NCI-H146 treated with DMSO at 0.1 percent for 48 hours (cell line): ENCODE measurements around the gene CSK.

ENCODE experiments used
- DNase-seq: peaks from one replicate; lab custom pipeline; 2025; ENCODE audit not compliant: unreplicated experiment; lab: John Stamatoyannopoulos, UW

The CSK gene

DNA sequence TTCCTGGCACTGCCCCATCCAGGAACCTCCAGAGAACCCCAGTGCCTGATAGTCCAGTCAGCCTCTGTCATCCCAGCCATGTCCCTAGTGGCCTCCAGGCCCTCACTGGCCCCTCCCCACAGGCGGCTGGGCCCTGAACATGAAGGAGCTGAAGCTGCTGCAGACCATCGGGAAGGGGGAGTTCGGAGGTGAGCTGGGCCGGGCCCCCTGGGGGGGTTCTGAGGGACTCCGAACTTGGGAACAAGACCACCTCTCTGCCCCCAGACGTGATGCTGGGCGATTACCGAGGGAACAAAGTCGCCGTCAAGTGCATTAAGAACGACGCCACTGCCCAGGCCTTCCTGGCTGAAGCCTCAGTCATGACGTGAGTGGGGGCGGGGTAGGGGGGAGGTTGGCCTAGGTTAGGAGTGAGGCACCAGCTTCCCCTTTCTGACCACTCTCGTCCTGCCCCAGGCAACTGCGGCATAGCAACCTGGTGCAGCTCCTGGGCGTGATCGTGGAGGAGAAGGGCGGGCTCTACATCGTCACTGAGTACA lies 18.7 kb downstream of the CSK start:
- DNase-seq, result no peak

DNA sequence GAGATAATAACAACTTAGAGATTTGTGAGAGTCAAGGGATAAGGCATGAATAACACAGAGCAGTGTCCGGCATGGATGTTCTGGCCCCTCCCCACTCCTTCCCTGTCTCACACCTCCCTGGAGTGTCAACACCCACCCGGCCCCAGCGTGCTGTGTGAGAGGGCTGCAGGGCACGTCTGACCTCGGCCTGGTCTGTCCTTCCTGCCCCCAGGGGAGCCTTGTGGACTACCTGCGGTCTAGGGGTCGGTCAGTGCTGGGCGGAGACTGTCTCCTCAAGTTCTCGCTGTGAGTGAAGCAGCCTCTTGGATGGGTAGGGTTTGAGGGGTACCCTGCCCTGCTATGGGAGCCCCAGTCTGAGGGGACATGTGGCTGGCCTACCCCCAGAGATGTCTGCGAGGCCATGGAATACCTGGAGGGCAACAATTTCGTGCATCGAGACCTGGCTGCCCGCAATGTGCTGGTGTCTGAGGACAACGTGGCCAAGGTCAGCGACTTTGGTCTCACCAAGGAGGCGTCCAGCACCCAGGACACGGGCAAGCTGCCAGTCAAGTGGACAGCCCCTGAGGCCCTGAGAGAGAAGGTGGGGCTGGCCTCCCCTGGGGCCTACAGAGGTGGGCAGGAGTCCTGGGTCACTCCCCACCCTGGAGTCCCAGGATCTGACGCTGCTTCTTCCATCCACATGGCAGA lies 19.6 kb downstream of the CSK start:
- no peak for DNase-seq

DNA sequence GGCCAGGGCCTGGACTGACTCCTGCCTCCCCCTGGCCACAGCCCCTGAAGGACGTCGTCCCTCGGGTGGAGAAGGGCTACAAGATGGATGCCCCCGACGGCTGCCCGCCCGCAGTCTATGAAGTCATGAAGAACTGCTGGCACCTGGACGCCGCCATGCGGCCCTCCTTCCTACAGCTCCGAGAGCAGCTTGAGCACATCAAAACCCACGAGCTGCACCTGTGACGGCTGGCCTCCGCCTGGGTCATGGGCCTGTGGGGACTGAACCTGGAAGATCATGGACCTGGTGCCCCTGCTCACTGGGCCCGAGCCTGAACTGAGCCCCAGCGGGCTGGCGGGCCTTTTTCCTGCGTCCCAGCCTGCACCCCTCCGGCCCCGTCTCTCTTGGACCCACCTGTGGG lies 20.4 kb downstream of the CSK start:
- no peak for DNase-seq

DNA sequence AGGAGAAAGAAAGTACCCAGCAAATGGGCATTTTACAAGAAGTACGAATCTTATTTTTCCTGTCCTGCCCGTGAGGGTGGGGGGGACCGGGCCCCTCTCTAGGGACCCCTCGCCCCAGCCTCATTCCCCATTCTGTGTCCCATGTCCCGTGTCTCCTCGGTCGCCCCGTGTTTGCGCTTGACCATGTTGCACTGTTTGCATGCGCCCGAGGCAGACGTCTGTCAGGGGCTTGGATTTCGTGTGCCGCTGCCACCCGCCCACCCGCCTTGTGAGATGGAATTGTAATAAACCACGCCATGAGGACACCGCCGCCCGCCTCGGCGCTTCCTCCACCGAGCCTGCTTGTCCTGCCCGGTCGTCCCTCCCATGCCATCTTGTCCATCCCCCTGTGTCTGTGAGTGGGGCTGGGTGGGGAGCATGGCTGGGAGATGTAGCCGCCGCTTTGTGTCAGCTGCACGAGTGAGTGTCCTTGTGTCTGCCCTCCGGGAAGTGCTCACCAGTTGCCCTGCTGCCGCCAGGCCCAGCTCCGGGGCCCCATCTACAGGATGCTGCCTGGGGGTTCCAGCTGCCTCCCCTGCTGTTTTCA lies 21.1 kb downstream of the CSK start:
- no peak for DNase-seq

DNA sequence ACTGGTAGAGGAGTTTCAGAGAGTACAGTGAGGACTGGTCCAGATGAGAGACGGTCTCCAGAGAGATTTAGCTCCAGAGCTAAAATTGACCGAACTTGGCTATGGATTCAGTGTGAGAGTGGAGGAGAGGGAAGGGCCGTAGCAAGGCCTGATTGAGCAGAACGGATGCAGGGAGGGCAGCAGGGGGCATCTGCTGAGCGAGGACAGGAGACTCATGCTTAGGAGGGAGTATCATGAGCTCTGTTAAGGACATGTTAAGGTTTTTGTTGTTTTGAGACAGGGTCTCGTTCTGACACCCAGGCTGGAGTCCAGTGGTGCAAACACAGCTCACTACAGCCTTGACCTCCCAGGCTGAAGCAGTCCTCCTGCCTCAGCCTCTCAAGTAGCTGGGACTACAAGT lies 23.1 kb downstream of the CSK start:
- DNase-seq, result no peak

DNA sequence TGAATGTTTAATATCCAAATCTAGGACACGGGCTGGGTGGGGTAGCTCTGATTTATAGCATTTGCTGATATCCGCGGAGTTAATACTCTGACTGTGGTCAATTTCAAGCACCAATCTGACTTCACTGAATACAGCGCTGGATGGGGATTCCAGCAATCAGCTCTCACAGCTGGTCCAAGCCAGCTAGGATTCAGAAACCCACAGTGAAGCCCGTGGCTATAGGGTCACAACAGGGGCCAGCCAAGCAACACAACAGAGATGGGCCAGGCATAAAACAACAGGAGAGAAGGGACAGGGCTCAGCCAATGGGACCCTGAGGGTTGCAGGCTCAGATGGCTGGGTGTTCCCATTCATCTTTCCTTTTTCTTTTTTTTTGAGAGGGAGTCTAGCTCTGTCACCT lies 25.4 kb downstream of the CSK start:
- no peak for DNase-seq

DNA sequence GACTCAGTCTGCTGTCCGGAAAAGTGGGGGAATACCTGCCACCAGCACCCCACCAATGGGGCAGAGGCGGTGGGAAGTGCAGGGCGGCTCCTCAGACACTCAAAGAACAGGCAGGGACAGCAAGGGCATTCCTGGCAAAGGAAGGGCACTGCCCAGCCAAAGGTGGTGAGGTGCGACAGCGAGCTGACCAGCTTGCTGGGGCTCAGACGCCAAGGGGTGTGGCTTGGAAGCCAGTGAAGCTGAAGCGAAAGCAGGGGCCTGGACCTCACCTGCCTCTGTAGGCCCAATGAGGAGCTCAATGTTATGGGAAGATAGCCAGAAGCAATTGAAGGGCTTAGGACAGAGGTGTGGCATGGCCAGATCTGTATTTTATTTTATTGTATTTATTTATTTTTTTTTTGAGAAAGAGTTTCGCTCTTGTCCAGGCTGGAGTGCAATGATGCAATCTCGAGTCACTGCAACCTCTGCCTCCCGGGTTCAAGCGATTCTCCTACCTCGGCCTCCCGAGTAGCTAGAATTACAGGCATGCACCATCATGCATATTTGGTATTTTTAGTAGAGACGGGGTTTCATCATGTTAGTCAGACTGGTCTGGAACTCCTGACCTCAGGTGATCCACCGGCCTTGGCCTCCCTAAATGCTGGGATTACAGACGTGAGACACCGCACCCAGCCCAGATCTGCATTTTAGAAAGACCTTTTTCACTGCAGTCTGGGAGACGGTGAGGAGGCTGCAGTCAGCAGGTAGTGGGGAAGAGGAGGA lies 26.4 kb downstream of the CSK start:
- DNase-seq, result no peak

DNA sequence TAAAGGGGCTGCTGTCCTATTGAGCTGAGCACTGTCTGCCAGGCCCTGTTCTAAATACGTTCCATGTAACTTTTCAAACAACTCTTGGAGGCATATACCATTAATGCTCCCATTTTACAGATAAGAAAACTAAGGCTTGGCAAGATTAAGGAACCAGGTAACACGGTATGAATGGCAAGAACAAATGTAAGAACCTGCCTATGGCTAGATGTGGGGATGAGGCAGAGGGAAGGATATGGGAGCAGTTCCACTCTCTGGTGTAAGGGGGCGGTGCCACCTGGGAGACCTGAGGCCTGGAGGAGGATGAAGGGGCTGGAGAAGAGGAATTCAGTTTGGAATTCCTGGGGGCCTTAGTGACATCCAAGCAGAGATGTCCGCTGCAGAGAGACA lies 27.0 kb downstream of the CSK start:
- no peak for DNase-seq

DNA sequence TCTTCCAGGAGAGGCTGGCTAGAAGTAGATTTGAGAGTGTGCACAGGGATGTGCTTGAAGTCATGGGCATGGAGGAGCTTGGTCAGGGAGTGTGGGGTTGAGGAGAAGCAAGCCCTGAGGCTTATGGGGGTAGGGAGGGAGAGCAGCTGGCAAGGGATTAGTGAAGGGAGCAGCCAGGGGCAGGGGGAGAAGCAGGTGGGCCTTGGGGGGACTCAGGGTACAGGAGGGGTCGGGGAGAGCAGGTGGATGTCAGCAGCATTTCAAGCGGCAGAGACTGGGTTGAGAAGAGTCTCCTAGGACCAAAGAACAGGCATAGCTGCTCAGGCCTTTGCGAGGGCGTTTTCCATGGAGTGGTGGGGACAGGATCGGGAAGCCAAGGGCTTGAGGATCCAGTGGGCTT lies 27.4 kb downstream of the CSK start:
- DNase-seq, result no peak

DNA sequence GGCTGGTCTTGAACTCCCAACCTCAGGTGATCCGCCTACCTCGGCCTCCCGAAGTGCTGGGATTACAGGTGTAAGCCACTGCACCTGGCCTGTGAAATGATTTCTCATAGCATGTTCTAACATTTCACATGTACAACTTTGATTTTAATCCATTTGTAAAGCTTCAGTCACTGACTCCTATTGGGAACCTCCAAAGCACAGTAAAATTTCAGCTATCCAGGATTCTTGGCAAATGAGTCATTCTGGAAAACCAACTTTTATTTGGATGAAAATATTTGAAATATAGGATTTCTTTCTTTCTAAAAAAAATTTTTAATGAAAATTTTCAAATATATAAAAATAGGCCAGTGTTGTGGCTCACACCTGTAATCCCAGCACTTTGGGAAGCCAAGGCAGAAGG lies 28.1 kb downstream of the CSK start:
- DNase-seq, result no peak

DNA sequence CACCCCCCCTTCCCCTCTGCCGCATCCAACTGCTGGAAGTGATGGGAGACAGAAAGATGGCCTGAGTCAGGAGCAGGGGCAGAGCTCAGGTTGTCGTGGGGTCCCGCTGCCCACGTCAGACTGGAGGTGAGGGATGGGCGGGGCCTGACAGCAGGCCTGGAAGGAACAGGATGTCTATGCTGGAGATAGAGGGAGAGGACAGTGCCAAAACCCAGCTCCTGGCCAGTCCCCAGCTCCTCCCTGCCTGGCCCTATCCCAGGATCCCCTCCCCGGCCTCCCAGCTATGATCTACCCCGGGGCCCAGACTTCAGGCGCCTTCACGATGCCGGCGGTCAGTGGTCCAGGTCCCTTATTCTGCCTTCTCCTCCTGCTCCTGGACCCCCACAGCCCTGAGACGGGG lies 30.7 kb downstream of the CSK start, which contains the start of gene LMAN1L:
Gene LMAN1L (plus strand): TSS at position 303 of the 400 bp plus-strand sequence. CDS start 20 bp downstream, at position 323.
- DNase-seq, result no peak

DNA sequence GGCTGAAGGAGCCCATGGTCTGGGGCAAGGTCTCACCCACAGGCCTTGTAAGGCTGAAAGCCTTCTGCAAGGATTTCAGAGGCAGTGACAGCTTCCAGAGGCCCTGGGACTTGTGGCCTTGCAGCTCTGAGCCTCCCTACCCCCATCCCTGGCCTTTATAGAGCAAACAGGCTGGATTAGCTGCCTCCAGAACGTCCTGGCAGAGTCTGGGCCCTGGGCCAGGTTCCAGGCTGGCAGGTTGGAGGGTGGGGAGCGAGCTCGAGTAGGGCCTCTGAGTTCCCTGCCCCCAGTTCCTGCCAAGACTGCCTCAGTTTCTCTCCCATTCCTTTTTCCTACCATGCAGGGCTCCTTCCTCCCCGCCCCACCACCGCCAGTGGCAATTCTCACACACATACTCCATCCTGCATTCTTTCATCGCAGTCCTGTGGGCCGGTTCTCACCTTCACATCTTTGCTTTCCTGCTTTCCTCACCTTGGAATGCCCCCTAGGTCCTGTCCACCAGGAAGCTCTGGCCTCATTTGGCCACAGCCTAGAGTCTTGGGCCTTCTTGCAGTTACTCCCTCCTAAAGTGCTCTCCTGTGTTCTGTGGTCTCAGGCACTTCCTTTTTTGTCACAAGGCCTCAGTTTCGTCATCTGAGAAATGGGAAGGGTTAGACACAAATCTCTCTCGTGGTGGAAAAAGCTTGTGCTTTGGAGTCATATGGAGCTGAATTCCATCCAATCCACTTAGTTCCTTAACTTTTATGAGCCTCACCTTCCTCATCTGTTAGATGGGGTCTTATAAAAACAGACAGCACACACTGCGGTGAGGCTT lies 33.4 kb downstream of the CSK start:
- DNase-seq, result no peak

DNA sequence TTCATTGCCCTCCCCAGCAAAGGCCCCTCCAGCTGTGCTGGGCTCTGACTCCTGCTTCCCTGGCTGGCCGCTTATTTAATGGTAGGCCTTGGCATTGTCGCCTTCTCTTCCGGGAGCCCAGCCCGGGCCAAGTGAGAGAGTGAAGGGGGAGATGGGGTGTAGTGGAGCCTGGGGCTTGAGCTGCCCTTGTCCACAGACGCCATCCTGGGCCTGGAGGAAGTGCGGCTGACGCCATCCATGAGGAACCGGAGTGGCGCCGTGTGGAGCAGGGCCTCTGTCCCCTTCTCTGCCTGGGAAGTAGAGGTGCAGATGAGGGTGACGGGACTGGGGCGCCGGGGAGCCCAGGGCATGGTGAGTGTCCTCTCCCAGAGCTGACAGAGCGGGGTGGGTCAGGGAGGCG lies 34.1 kb downstream of the CSK start:
- no peak for DNase-seq

DNA sequence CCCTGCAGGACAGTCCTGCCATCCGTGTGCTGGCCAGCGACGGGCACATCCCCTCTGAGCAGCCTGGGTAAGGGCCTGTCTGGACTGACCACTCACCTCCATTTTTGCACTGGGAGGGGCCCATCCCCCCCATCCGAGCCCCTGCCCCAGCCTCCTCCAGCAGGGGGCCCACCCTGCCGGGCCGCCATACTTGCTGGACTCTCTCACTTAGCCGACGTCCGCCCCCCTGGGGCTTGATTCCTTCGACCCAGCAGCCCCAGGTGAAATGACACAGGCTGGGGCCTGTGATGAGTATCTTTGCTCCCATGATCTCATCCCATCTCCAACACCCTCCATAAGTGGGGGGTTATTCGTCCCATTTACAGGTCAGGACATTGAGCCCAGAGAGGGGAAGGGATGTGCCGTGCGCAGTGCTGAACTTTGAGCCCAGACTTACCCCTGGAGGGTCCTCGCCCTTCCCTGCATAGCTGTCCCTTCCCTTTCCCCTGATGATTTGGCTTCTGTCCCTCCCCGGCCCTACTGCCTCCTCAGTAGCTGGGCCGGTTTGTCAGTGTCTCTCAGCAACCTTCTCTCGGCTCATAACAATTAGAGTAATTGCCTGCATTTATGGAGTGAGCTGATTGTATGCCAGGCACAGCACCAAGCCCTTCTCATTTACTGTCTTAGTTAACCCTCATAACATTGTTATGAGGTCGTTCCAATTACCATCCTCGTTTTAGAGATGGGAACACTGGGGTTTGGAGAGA lies 34.9 kb downstream of the CSK start:
- DNase-seq, result no peak

DNA sequence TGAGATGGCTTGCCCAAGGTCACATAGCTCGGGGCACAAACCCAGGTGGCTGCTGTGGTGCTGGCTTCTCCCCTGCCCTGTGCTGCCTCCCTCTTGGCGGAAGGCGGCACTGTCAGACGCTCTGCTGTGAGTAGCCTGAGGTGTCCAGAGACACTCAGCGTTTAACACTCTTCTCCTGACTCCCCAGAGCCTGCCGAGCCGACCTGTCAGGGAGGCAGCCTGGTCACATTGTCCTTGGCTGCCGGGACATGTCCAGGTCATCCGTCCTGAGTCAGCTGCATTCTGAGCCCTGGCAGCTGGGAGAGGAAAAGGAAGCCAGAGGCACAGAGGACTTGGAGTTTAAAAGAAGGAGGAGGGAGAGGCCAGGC lies 35.5 kb downstream of the CSK start:
- DNase-seq, result peak; percentile 23

DNA sequence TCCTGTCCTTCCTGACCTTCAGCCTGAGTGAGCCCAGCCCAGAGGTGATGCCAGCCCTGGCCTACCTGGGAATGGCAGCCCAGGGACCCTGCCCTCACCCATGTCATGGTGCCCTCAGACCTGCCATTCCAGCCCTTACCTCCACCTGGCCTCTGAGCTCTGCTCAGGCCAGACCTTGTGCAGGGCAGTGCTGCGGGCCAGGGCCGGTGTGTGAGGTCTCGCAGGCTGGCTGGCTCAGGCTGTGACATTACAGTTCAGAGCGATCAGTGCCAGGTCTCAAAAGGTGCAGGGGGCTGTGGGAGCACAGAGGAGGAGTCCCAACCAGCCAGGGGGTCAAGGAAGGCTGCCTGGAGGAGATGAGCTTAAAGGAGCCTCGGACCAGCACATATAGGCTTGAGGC lies 38.2 kb downstream of the CSK start:
- DNase-seq, result no peak

DNA sequence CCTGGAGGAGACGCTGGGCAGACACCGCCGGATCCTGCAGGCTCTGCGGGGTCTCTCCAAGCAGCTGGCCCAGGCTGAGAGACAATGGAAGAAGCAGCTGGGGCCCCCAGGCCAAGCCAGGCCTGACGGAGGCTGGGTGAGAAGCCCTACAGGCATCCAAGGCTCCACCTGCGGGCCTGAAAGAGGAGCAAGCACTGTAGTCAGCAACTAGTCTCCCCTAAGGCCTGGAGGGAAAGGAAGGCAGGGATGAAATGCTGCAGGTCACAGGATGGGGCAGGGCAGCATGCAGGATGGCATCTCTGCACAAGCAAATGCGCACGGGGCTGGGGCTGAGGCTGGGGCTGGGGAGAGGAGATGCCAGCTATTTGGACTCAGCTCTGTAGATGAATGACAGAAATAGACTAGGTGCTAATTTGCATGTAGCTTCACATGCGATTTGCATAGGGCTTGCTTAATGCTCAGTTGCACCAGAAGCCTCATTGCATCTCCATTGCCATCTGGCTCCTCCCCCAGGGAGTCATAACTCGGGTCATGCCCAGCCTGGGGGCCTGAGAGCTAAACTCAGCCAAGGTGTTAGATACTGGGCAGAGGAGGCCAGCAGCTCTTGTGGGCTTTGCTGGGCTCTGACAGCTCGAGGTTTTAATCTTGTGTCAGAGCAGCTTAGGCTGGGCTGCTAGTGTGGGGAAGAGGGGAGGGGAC lies 39.4 kb downstream of the CSK start:
- peak; percentile 64 for DNase-seq

DNA sequence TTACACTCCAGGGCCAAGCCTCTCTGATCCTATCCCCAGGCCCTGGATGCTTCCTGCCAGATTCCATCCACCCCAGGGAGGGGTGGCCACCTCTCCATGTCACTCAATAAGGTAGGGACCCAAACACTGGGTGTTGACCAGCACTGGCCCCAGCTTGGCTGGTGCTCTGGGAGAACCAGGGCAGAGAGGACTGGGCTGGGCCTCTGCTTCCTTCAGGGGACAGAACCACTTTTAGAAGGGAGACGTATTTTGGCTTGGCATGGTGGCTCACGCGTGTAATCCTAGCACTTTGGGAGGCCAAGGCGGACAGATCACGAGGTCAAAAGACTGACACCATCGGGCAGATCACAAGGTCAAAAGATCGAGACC lies 39.9 kb downstream of the CSK start:
- DNase-seq, result no peak

DNA sequence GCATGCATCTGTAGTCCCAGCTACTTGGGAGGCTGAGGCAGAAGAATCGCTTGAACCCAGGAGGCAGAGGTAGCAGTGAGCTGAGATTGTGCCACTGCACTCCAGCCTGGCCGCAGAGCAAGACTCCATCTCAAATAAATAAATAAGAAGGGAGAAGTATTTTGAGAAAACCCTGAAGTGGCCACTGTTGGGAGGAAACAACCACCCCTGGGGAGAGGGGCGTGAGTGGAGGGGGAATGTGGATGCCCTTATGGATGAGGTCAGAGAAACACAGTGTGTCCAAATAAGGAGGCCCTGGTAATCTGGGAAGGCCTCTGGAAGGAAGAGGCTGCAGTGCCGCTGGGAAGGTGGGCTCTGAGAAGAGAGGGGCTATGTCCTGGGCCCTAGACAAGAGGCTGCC lies 40.4 kb downstream of the CSK start:
- DNase-seq, result no peak

DNA sequence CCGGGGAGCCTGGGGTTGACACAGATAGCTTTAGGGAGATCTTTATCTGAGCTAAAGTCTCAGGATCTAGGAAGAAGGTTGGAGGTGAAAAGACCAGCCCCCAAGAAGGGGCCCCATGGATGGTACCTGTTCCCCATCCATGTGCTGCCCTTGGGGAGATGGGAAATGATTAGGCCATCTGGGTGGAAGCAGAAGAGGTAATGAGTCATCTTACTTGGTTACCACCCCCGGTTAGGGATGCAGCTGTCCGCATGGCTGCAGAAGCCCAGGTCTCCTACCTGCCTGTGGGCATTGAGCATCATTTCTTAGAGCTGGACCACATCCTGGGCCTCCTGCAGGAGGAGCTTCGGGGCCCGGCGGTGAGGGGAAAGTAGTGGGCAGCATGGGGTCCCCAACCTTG lies 41.4 kb downstream of the CSK start:
- no peak for DNase-seq
